22Rv1 (cell line): ENCODE data around the gene INSL3.

Source experiments
- H3K27ac ChIP-seq: fragments of 450-650 bp; 2 replicates; pipeline ENCODE4 v1.5.1; 2017
- ZFX ChIP-seq: fragments of 450-650 bp; IDR thresholded peaks from 2 replicates; pipeline ENCODE4 v1.6.1; 2017; ENCODE audit warnings: antibody characterized with exemption, borderline replicate concordance
- TF ChIP-seq, protein P1 (sequence below): fragments of 450-650 bp; IDR thresholded peaks from 2 replicates; pipeline ENCODE4 v1.5.1; 2017; ENCODE audit warnings: mild to moderate bottlenecking

INSL3 gene

DNA sequence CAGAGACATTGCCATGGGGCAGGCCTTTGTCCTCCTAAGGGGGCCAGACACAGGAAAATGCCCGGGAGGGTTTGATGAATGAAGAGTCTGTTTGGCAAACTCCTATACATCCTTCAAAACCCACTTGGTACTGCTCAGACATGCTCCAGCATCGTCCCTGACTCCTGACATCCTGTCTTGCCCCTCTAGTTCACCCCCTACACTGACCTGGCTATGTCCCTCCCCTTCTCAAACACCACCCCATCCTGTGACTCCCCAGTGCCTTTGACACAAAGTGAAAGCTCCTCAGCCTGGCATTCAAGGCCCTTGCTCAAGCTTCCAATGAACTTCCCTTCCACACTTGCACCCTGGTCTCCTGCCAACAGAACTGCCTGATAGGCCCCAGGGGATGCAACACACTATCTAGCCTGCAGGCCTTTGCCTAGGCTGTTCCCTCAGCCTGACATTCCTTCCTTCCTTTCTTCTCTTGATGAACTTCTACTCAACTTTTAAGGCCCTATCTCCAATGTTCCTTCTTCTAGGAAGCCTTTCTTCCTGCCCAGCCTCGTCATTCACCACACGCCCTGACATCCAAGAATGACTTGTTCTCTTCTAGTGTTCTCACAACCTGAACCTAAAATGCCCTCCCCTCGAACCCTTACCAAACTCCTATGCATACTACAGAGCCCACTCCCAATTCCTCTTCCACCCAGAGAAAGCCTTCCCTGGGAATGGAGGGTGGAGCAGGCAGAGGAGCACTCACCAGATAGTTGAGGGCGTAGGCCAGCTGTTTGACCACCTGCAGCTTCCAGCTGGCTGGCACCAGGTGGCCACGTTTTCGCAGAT lies 14.1 kb upstream of the INSL3 start:
- TF ChIP-seq ZFX, result no peak
- TF ChIP-seq, protein P1, sequence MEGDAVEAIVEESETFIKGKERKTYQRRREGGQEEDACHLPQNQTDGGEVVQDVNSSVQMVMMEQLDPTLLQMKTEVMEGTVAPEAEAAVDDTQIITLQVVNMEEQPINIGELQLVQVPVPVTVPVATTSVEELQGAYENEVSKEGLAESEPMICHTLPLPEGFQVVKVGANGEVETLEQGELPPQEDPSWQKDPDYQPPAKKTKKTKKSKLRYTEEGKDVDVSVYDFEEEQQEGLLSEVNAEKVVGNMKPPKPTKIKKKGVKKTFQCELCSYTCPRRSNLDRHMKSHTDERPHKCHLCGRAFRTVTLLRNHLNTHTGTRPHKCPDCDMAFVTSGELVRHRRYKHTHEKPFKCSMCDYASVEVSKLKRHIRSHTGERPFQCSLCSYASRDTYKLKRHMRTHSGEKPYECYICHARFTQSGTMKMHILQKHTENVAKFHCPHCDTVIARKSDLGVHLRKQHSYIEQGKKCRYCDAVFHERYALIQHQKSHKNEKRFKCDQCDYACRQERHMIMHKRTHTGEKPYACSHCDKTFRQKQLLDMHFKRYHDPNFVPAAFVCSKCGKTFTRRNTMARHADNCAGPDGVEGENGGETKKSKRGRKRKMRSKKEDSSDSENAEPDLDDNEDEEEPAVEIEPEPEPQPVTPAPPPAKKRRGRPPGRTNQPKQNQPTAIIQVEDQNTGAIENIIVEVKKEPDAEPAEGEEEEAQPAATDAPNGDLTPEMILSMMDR, result no peak
- no peak overlapping the region for H3K27ac ChIP-seq

- TF ChIP-seq, protein P1, result 0 out of 2 replicates have a peak, but pooled peaks have one; percentile 15
- no peak for TF ChIP-seq ZFX
- no peak overlapping the region for H3K27ac ChIP-seq
Measured at GRCh38 chr19:17834350-17835181, 13.2 kb upstream of the INSL3 start.

GRCh38 chr19:17832443-17833208 lies 11.3 kb upstream of the INSL3 start:
- TF ChIP-seq ZFX, result no peak
- TF ChIP-seq, protein P1, result no peak
- no peak overlapping the region for H3K27ac ChIP-seq

DNA sequence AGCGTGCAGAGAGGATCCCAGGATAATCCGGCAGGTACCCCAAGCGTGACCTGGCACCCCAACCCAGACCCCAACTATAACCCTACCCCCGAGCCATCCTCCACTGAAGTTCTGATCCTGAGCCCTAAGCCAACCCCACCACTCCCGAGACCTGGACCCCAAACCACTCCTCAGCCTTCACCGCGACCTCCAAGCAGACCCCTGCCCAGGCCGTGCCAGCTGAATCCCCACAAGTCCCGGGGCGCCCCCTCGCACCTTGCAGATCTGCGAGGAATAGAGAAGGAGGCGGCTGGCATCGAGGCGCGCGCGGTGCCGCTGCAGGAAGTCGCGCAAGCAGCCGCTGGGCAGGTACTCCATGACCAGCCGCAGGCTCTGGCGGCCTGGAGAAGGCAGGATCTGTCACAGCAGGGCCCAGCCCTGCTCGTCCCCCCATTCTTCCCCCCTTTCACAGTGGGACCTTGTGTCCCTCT lies 10.1 kb upstream of the INSL3 start:
- TF ChIP-seq, protein P1, result no peak
- TF ChIP-seq ZFX, result no peak
- peak overlapping the region; percentile 42 for H3K27ac ChIP-seq

- TF ChIP-seq, protein P1, result no peak
- no peak for TF ChIP-seq ZFX
- H3K27ac ChIP-seq, result peak overlapping the region; percentile 81
Measured at GRCh38 chr19:17830567-17831418, 9.5 kb upstream of the INSL3 start.

- no peak for TF ChIP-seq ZFX
- TF ChIP-seq, protein P1, result peak; percentile 47
- peak overlapping the region; percentile 81 for H3K27ac ChIP-seq
Measured at GRCh38 chr19:17829855-17830566, 8.7 kb upstream of the INSL3 start.
